K562 (cell line): Measurements from ENCODE around the gene KLHL8. TPM values are rescaled to one million over a fixed set of nuclear protein-coding genes. Genes with fewer than 3 reads are reported as not detected.

Source experiments
- ATAC-seq: fragments of 200-7000 bp; cut with Tn5 transposase; 3 replicates; pipeline ENCODE4 v1.9.1; 2020; ENCODE audit warnings: moderate library complexity
- BruUV-seq: library from RNA; stranded (reverse); fragments of 400-500 nt; replicated peaks from 2 replicates; lab custom pipeline; 2021; lab: Mats Ljungman, UMichigan
- CTCF ChIA-PET: fragments of 300-600 bp; formaldehyde crosslinking; extraction: SDS; loops from one replicate; lab custom pipeline; 2021; ENCODE audit warnings: low intra/inter-chr PET ratio; lab: Yijun Ruan, JAX
- POLR2A ChIA-PET: fragments of 300-600, 350-650 bp; sonication (Branson Sonifier 250); formaldehyde crosslinking; extraction: SDS; loops from one replicate; lab custom pipeline; 2021; ENCODE audit warnings: antibody characterized with exemption, inconsistent platforms; lab: Yijun Ruan, JAX
- DNase-seq, 4 experiments: peaks; one replicate each; pipeline versions ENCODE4 v3.0.0 to v3.0.0-alpha.2; 2011 to 2018; ENCODE audit warnings: low spot score in 3 of 4, mixed read lengths in 3 of 4; ENCODE audit errors: extremely low read depth in 1 of 4
- FAIRE-seq: peaks from 2 replicates; lab custom pipeline; 2011; peaks lifted over from hg19 to GRCh38; lab: Jason Lieb, UNC
- H2AFZ ChIP-seq: 2 replicates; pipeline ENCODE4 v1.6.0; 2011; ENCODE audit warnings: low read depth, low read length, control low read depth, inconsistent platforms
- H3K27ac ChIP-seq: fragments of 200-600 bp; 3 replicates; pipeline ENCODE4 v1.8.0; 2011; ENCODE audit warnings: low read depth, mild to moderate bottlenecking, control low read depth, inconsistent platforms, low read length, moderate library complexity, mixed read lengths; ENCODE audit errors: extremely low read depth
- H3K27me3 ChIP-seq, 2 experiments: fragments of 300-600 bp in 1 of 2; 2 replicates in 1 of 2; 3 replicates in 1 of 2; pipeline versions ENCODE4 v1.6.0 to v1.8.0; 2011; ENCODE audit warnings: inconsistent platforms in 2 of 2, low read length in 2 of 2, mild to moderate bottlenecking in 1 of 2, mixed read lengths in 1 of 2, moderate library complexity in 1 of 2; ENCODE audit not compliant: control insufficient read depth in 2 of 2, insufficient read depth in 2 of 2
- H3K36me3 ChIP-seq: fragments of 300-600 bp; 3 replicates; pipeline ENCODE4 v1.8.0; 2011; ENCODE audit warnings: mild to moderate bottlenecking, low read length, inconsistent platforms; ENCODE audit not compliant: control insufficient read depth, insufficient read depth
- H3K4me1 ChIP-seq, 2 experiments: fragments of 200-600 bp in 1 of 2; replicated peaks in 1 of 2; 2 replicates in 1 of 2; 3 replicates in 1 of 2; pipeline versions ENCODE4 v1.5.1 to v1.8.0; 2011; ENCODE audit warnings: inconsistent platforms in 2 of 2, low read length in 2 of 2, mild to moderate bottlenecking in 1 of 2, mixed read lengths in 1 of 2, moderate library complexity in 1 of 2; ENCODE audit not compliant: control insufficient read depth in 2 of 2, insufficient read depth in 2 of 2
- H3K4me2 ChIP-seq: 2 replicates; pipeline ENCODE4 v1.6.1; 2011; ENCODE audit warnings: low read length, control low read depth, inconsistent platforms, mixed read lengths; ENCODE audit not compliant: insufficient read depth
- H3K4me3 ChIP-seq: fragments of 200-600 bp; sonication (generic), shearing (Covaris generic); 2 replicates; pipeline ENCODE4 v1.5.1; 2016; ENCODE audit warnings: control low read depth, inconsistent platforms
- H3K79me2 ChIP-seq: fragments of 200-600 bp; 3 replicates; pipeline ENCODE4 v1.8.0; 2011; ENCODE audit warnings: low read length, inconsistent platforms; ENCODE audit not compliant: control insufficient read depth, insufficient read depth
- H3K9ac ChIP-seq, 2 experiments: 2 replicates each; pipeline versions ENCODE4 v1.6.0 to v1.6.1; 2011; ENCODE audit warnings: low read depth in 2 of 2, low read length in 2 of 2, control low read depth in 1 of 2, inconsistent platforms in 1 of 2, mild to moderate bottlenecking in 1 of 2, mixed read lengths in 1 of 2; ENCODE audit not compliant: insufficient read depth in 1 of 2
- H3K9me1 ChIP-seq: one replicate; pipeline ENCODE4 v1.6.0; 2011; ENCODE audit warnings: inconsistent platforms, mild to moderate bottlenecking, low read length, moderate library complexity; ENCODE audit not compliant: control insufficient read depth, insufficient read depth
- H3K9me3 ChIP-seq: replicated peaks from 2 replicates; pipeline ENCODE4 v1.5.1; 2011; ENCODE audit warnings: low read depth, low read length, inconsistent platforms; ENCODE audit not compliant: control insufficient read depth, insufficient read depth
- H4K20me1 ChIP-seq: replicated peaks from 2 replicates; pipeline ENCODE4 v1.6.1; 2011; ENCODE audit warnings: low read length, inconsistent platforms, mixed read lengths; ENCODE audit not compliant: control insufficient read depth, insufficient read depth
- ATF3 ChIP-seq, 2 experiments: fragments of 450-650 bp in 1 of 2; sonication (generic) in 1 of 2; formaldehyde crosslinking in 1 of 2; IDR thresholded peaks in 1 of 2; conservative IDR thresholded peaks in 1 of 2; 2 replicates each; pipeline versions ENCODE4 v1.6.1 to v1.8.1; 2016 to 2023; ENCODE audit warnings: mild to moderate bottlenecking in 2 of 2, moderate library complexity in 2 of 2, inconsistent platforms in 1 of 2, missing genetic modification reagents in 1 of 2
- CEBPB ChIP-seq: fragments of 450-650 bp; IDR thresholded peaks from 2 replicates; pipeline ENCODE4 v1.6.1; 2016; ENCODE audit warnings: missing genetic modification characterization, missing compliant biosample characterization
- CEBPG ChIP-seq, 3 experiments: fragments of 200-800 bp in 1 of 3; sonication (Bioruptor generic) in 1 of 3; sonication (generic) in 1 of 3; formaldehyde crosslinking in 1 of 3; IDR thresholded peaks in 2 of 3; conservative IDR thresholded peaks in 1 of 3; 2 replicates each; pipeline versions ENCODE4 v1.6.1 to v1.8.0; 2016 to 2022; ENCODE audit warnings: missing compliant biosample characterization in 2 of 3, missing genetic modification characterization in 2 of 3, mild to moderate bottlenecking in 1 of 3, missing genetic modification reagents in 1 of 3
- SPI1 ChIP-seq: IDR thresholded peaks from 2 replicates; pipeline ENCODE4 v1.6.1; 2011; ENCODE audit warnings: low read depth, low read length, control low read depth, borderline replicate concordance
- SRSF3 ChIP-seq: fragments of 200-400 bp; formaldehyde crosslinking; IDR thresholded peaks from 2 replicates; pipeline ENCODE4 v1.6.1; 2016; ENCODE audit warnings: mild to moderate bottlenecking, low read length, moderate library complexity; ENCODE audit not compliant: insufficient read depth
- ZBTB7A ChIP-seq: IDR thresholded peaks from 2 replicates; pipeline ENCODE4 v1.6.1; 2011; ENCODE audit warnings: low read depth, mild to moderate bottlenecking, low read length, moderate library complexity, borderline replicate concordance; ENCODE audit not compliant: control insufficient read depth
- whole genome bisulfite sequencing: fragments of 100-300 bp; shearing (Covaris generic); methylation state at CpG from one replicate; pipeline ENCODE4 v1.1.6; 2016; ENCODE audit warnings: low coverage, mixed read lengths; ENCODE audit not compliant: insufficient coverage; ENCODE audit errors: missing lambda C conversion rate; 5-methylcytosine and 5-hydroxymethylcytosine counted together
- in situ Hi-C: fragments of 300-500 bp; cut with MboI; formaldehyde crosslinking; loops from 4 replicates; pipeline ENCODE4 v1.15.0; 2018; ENCODE audit warnings: inconsistent platforms, mixed read lengths
- intact Hi-C: fragments of 100-400 bp; cut with micrococcal nuclease; formaldehyde crosslinking; loops from 2 replicates; pipeline ENCODE4 v1.14.2; 2022
- polyA plus RNA-seq, 8 experiments: library from polyadenylated mRNA; depleted of rRNA in 4 of 8; stranded (reverse) in 5 of 8; unstranded in 3 of 8; fragments of >200 nt; fragmentation: Nextera tagmentation in 2 of 8; fragmentation: Illumina TruSeq in 1 of 8; extraction: Ambion mirVana in 2 of 8; extraction: Trizol in 1 of 8; gene quantifications; 2 replicates each; pipeline versions ENCODE4 v1.2.1 to v1.2.3, GENCODE V29; 2011 to 2014; ENCODE audit warnings: inconsistent platforms in 1 of 8, missing spikeins in 1 of 8
- total RNA-seq, 7 experiments: library from RNA; depleted of rRNA in 6 of 7; stranded (reverse); fragments of >200 nt in 6 of 7; fragmentation: Illumina TruSeq in 2 of 7; extraction: Trizol in 2 of 7; gene quantifications; 2 replicates each; pipeline versions ENCODE4 v1.2.1 to v1.2.3, GENCODE V29; 2011 to 2021; ENCODE audit warnings: low replicate concordance in 1 of 7

KLHL8 gene
- total and polyA plus RNA-seq, 9 of the 15 experiments (the other 6 are each of a cell fraction or from before 2014, with no cell fraction given) = 8.7 to 25.3 (median 15.7) TPM

- H3K27ac ChIP-seq = no peak overlapping the region
Measured at GRCh38 chr4:87185146-87185870, 35.1 kb downstream of the KLHL8 start.

More at GRCh38 chr4:87185146-87185870, 35.1 kb downstream of the KLHL8 start:
- intact Hi-C loops (no loop called here), in situ Hi-C loops (no loop called here)
- WGBS = 67% methylated on average over 5 of the region's 5 CpGs
- POLR2A ChIA-PET = interaction anchor here (0.9 kb wide), 1 partner anchor 15 kb away, joined by 3 read pairs; no protein-coding TSS in a partner anchor
- Histone ChIP-seq H4K20me1 (no peaks in the 10 kb centered on the region), H3K9ac (no peak overlapping the region), H2AFZ (no peak overlapping the region), H3K36me3 (no peaks in the 10 kb centered on the region), H3K4me3 (no peak overlapping the region), H3K9me1 (no peaks in the 10 kb centered on the region), H3K9me3 (no peaks in the 10 kb centered on the region), H3K79me2 (0 out of 3 replicates have a peak, but pooled peaks cover 5% of the 10 kb centered on the region), H3K4me1 (no peaks in the 10 kb centered on the region; a peak in 2 of 5 replicates), H3K4me2 (no peak overlapping the region), H3K27me3 (no peaks in the 10 kb centered on the region)
- FAIRE-seq (peak; percentile 32), ATAC-seq (no peak; the same call in 1 of the 3 replicates), DNase-seq (no peak)
- BruUV-seq = no TSS peak
- CTCF ChIA-PET = no interaction called here
- TF ChIP-seq SRSF3 (no peak), SPI1 (no peak), CEBPB (peak; percentile 79), CEBPG (CRISPR knock-in tag; IDR thresholded peaks at IDR 0.05) (no peak), CEBPG (tag; conservative IDR thresholded peaks at IDR 0.05 in 1 of 2, IDR thresholded peaks at IDR 0.05 in 1 of 2) (peak; percentile 71 to 83), ZBTB7A (no peak), ATF3 (IDR thresholded peaks at IDR 0.05) (peak; percentile 85), ATF3 (CRISPR knock-in tag; conservative IDR thresholded peaks at IDR 0.05) (no peak)
